PC-3 (cell line): ENCODE measurements around the gene FAM83D.

ENCODE experiments used
- CTCF ChIP-seq: fragments of 300-600 bp; sonication (generic); conservative IDR thresholded peaks from 2 replicates; pipeline ENCODE4 v1.5.1; 2017; ENCODE audit warnings: antibody characterized with exemption, low read depth, mild to moderate bottlenecking, low read length
- EZH2phosphoT487 ChIP-seq: fragments of 300-600 bp; sonication (generic); IDR thresholded peaks from 2 replicates; pipeline ENCODE4 v1.6.1; 2018; ENCODE audit warnings: mild to moderate bottlenecking, antibody characterized with exemption, low read length, borderline replicate concordance

DNA sequence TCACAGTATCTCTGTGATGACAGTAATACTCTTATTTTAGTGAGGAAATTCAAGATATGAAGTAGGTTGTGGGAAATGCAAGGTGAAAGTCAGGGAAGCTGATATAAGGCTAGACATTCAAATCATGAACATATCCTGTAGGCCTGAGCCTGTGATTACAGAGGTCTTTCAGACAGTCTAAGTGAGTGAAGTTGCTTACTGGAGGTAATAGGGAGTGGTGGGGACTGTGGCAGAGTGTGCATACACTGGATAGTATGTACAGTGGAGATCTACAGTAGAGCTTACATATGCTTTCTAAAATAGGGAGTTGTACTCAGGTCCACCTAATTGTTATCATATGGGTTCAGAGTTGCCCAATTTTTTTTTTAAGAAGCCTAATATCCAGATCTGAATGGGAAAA, 39.0 kb downstream of the FAM83D start:
- TF ChIP-seq CTCF (no peak), EZH2phosphoT487 (no peak)
